ENCODE data around the gene PIGQ. TPM values are rescaled to one million over a fixed set of nuclear protein-coding genes. Genes with fewer than 3 reads are reported as not detected.
A peak's percentile ranks its signal among the peaks of the same experiment; 100 is the strongest.

The PIGQ gene
- total and polyA plus RNA-seq, 2 of the 13 experiments (the other 11 are each of a cell fraction or from before 2014, with no cell fraction given), result 7.7 to 19.7 TPM

GRCh38 chr16:558298-559020 lies 11.3 kb upstream of the PIGQ start (continued):
- TF ChIP-seq ZNF431 (CRISPR knock-in tag; IDR thresholded peaks at IDR 0.05; ENCODE audit: borderline replicate concordance, low read depth) (no peak), ZNF589 (CRISPR knock-in tag; conservative IDR thresholded peaks at IDR 0.05) (no peak), SIX1 (CRISPR knock-in tag; IDR thresholded peaks at IDR 0.05; ENCODE audit: borderline replicate concordance) (no peak), ZNF263 (CRISPR knock-in tag; IDR thresholded peaks at IDR 0.05) (peak; percentile 88), ZMYM4 (CRISPR knock-in tag; IDR thresholded peaks at IDR 0.05) (peak; percentile 34; the same call in 1 of the 2 replicates), ZNF460 (CRISPR knock-in tag; IDR thresholded peaks at IDR 0.05; ENCODE audit: borderline replicate concordance) (peak; percentile 22; the same call in 1 of the 2 replicates), ZNF781 (CRISPR knock-in tag; IDR thresholded peaks at IDR 0.05; ENCODE audit: borderline replicate concordance, not compliant biosample characterization) (no peak), THYN1 (CRISPR knock-in tag; IDR thresholded peaks at IDR 0.05; ENCODE audit: borderline replicate concordance, low read depth) (no peak), ZFY (CRISPR knock-in tag; IDR thresholded peaks at IDR 0.05) (peak; percentile 26; the same call in 1 of the 2 replicates), MATR3 (CRISPR knock-in tag; IDR thresholded peaks at IDR 0.05) (no peak), ZNF614 (CRISPR knock-in tag; IDR thresholded peaks at IDR 0.05; ENCODE audit: borderline replicate concordance) (no peak; the same call in 1 of the 2 replicates), KLF13 (CRISPR knock-in tag; IDR thresholded peaks at IDR 0.05) (no peak), TCF12 (IDR thresholded peaks at IDR 0.05) (no peak), TCF12 (CRISPR knock-in tag; IDR thresholded peaks at IDR 0.05) (no peak), CBX1 (IDR thresholded peaks at IDR 0.05; ENCODE audit: low read depth) (no peak), ZNF337 (CRISPR knock-in tag; IDR thresholded peaks at IDR 0.05; ENCODE audit: borderline replicate concordance, low read depth) (peak; percentile 79; the same call in 1 of the 2 replicates), GLI4 (CRISPR knock-in tag; IDR thresholded peaks at IDR 0.05; ENCODE audit: borderline replicate concordance) (0 out of 2 replicates have a peak, but pooled peaks have one; percentile 34), DPF2 (CRISPR knock-in tag; IDR thresholded peaks at IDR 0.05; ENCODE audit: borderline replicate concordance, low read depth) (peak; percentile 55), ZSCAN31 (CRISPR knock-in tag; IDR thresholded peaks at IDR 0.05; ENCODE audit: low read depth) (no peak)
- TF ChIP-seq, protein P1, sequence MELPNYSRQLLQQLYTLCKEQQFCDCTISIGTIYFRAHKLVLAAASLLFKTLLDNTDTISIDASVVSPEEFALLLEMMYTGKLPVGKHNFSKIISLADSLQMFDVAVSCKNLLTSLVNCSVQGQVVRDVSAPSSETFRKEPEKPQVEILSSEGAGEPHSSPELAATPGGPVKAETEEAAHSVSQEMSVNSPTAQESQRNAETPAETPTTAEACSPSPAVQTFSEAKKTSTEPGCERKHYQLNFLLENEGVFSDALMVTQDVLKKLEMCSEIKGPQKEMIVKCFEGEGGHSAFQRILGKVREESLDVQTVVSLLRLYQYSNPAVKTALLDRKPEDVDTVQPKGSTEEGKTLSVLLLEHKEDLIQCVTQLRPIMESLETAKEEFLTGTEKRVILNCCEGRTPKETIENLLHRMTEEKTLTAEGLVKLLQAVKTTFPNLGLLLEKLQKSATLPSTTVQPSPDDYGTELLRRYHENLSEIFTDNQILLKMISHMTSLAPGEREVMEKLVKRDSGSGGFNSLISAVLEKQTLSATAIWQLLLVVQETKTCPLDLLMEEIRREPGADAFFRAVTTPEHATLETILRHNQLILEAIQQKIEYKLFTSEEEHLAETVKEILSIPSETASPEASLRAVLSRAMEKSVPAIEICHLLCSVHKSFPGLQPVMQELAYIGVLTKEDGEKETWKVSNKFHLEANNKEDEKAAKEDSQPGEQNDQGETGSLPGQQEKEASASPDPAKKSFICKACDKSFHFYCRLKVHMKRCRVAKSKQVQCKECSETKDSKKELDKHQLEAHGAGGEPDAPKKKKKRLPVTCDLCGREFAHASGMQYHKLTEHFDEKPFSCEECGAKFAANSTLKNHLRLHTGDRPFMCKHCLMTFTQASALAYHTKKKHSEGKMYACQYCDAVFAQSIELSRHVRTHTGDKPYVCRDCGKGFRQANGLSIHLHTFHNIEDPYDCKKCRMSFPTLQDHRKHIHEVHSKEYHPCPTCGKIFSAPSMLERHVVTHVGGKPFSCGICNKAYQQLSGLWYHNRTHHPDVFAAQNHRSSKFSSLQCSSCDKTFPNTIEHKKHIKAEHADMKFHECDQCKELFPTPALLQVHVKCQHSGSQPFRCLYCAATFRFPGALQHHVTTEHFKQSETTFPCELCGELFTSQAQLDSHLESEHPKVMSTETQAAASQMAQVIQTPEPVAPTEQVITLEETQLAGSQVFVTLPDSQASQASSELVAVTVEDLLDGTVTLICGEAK (IDR thresholded peaks at IDR 0.05), result no peak
- TF ChIP-seq, protein P1 (CRISPR knock-in tag; IDR thresholded peaks at IDR 0.05), result peak; percentile 55; the same call in 1 of the 2 replicates

All from HepG2 (cell line).